Forelimb muscle (tissue), 1 donor: ENCODE results near the gene SCRT2. TPM values are rescaled to one million over a fixed set of nuclear protein-coding genes. Genes with fewer than 3 reads are reported as not detected.
"Not testable (repeated sequence)": the region's sequence is repeated elsewhere in the genome, so short reads cannot be mapped to it uniquely, and the experiment has no call there.

Source experiments
- DNase-seq: peaks from one replicate; pipeline ENCODE4 v3.0.0-alpha.2; 2013; ENCODE audit warnings: low read depth
- polyA plus RNA-seq: library from polyadenylated mRNA; unstranded; fragments of 120-200 nt; gene quantifications from one replicate; pipeline ENCODE4 v1.2.1, GENCODE V29; 2013; ENCODE audit not compliant: insufficient read length

Gene SCRT2
- polyA plus RNA-seq: not detected

GRCh38 chr20:675453-676314 is at the start of gene SCRT2:
TSS of gene SCRT2 (minus strand) at chr20:675802. CDS start at chr20:675601, 201 bp downstream.
- peak; percentile 45 for DNase-seq

- DNase-seq: not testable (repeated sequence)
Observed at GRCh38 chr20:724797-725196, 49.2 kb upstream of the SCRT2 start.

GRCh38 chr20:723756-724155 is 48.2 kb upstream of the SCRT2 start:
- DNase-seq: no peak

GRCh38 chr20:722822-723644 is 47.4 kb upstream of the SCRT2 start:
- DNase-seq: no peak

GRCh38 chr20:721876-722275 is 46.3 kb upstream of the SCRT2 start:
- DNase-seq: no peak

- DNase-seq: no peak
Observed at GRCh38 chr20:719816-720215, 44.2 kb upstream of the SCRT2 start.

- no peak for DNase-seq
Observed at GRCh38 chr20:719068-719467, 43.5 kb upstream of the SCRT2 start.

GRCh38 chr20:717832-718231 is 42.2 kb upstream of the SCRT2 start:
- no peak for DNase-seq

GRCh38 chr20:717271-717670 is 41.7 kb upstream of the SCRT2 start:
- no peak for DNase-seq

- DNase-seq: no peak
Observed at GRCh38 chr20:714453-714852, 38.9 kb upstream of the SCRT2 start.

- DNase-seq: no peak
Observed at GRCh38 chr20:711576-711975, 36.0 kb upstream of the SCRT2 start.

- no peak for DNase-seq
Observed at GRCh38 chr20:710780-711450, 35.3 kb upstream of the SCRT2 start.

GRCh38 chr20:709991-710779 is 34.6 kb upstream of the SCRT2 start:
- DNase-seq: no peak

GRCh38 chr20:709423-709822 is 33.8 kb upstream of the SCRT2 start:
- DNase-seq: no peak

GRCh38 chr20:708956-709355 is 33.4 kb upstream of the SCRT2 start:
- no peak for DNase-seq

- no peak for DNase-seq
Observed at GRCh38 chr20:707451-708110, 32.0 kb upstream of the SCRT2 start.

- DNase-seq: no peak
Observed at GRCh38 chr20:706366-706885, 30.8 kb upstream of the SCRT2 start.

- no peak for DNase-seq
Observed at GRCh38 chr20:704726-705125, 29.1 kb upstream of the SCRT2 start.

GRCh38 chr20:703426-703825 is 27.8 kb upstream of the SCRT2 start:
- no peak for DNase-seq

- DNase-seq: no peak
Observed at GRCh38 chr20:703006-703405, 27.4 kb upstream of the SCRT2 start.
